Measurements from ENCODE around the gene SAMD14.
A peak's percentile ranks its signal among the peaks of the same experiment; 100 is the strongest.

SAMD14 gene

GRCh38 chr17:50147841-50148225 is 17.9 kb upstream of the SAMD14 start:
- H3K4me1 Mint-ChIP-seq = peaks cover 45% of the 10 kb centered on the region
- no peak for ATAC-seq (ENCODE audit: low read depth)
- H3K4me3 Mint-ChIP-seq = peak overlapping the region; percentile 97
- peak overlapping the region; percentile 92 for H3K27ac Mint-ChIP-seq
- no peaks in the 10 kb centered on the region for H3K27me3 Mint-ChIP-seq
- H3K9me3 Mint-ChIP-seq = no peaks in the 10 kb centered on the region
- H3K36me3 Mint-ChIP-seq = peaks cover 28% of the 10 kb centered on the region
- DNase-seq (ENCODE audit: low spot score in 2 of 2) = no peak

GRCh38 chr17:50146927-50147665 is 17.1 kb upstream of the SAMD14 start:
- ATAC-seq (ENCODE audit: low read depth) = no peak
- peak overlapping the region; percentile 97 for H3K4me3 Mint-ChIP-seq
- DNase-seq (ENCODE audit: low spot score in 2 of 2) = no peak
- H3K4me1 Mint-ChIP-seq = peaks cover 50% of the 10 kb centered on the region
- H3K9me3 Mint-ChIP-seq = no peaks in the 10 kb centered on the region
- H3K27me3 Mint-ChIP-seq = no peaks in the 10 kb centered on the region
- peak overlapping the region; percentile 92 for H3K27ac Mint-ChIP-seq
- peaks cover 36% of the 10 kb centered on the region for H3K36me3 Mint-ChIP-seq

GRCh38 chr17:50146230-50146926 is 16.4 kb upstream of the SAMD14 start:
- Mint-ChIP-seq H3K4me3 (peak overlapping the region; percentile 97), H3K27ac (peak overlapping the region; percentile 92), H3K9me3 (no peaks in the 10 kb centered on the region), H3K36me3 (peaks cover 40% of the 10 kb centered on the region), H3K27me3 (no peaks in the 10 kb centered on the region), H3K4me1 (peaks cover 55% of the 10 kb centered on the region)
- DNase-seq (ENCODE audit: low spot score in 2 of 2) (no peak), ATAC-seq (ENCODE audit: low read depth) (no peak)

- Mint-ChIP-seq H3K4me3 (peak overlapping the region; percentile 97), H3K27ac (peak overlapping the region; percentile 92), H3K36me3 (peaks cover 42% of the 10 kb centered on the region)
Observed at GRCh38 chr17:50145532-50146229, 15.7 kb upstream of the SAMD14 start.

GRCh38 chr17:50144845-50145531 is 15.0 kb upstream of the SAMD14 start:
- DNase-seq (ENCODE audit: low spot score in 2 of 2) (no peak), ATAC-seq (ENCODE audit: low read depth) (no peak)
- Mint-ChIP-seq H3K27me3 (no peaks in the 10 kb centered on the region), H3K4me1 (peaks cover 67% of the 10 kb centered on the region), H3K9me3 (no peaks in the 10 kb centered on the region), H3K36me3 (peaks cover 43% of the 10 kb centered on the region), H3K4me3 (peak overlapping the region; percentile 97), H3K27ac (peak overlapping the region; percentile 92)

More at GRCh38 chr17:50145532-50146229, 15.7 kb upstream of the SAMD14 start:
- Mint-ChIP-seq H3K27me3 (no peaks in the 10 kb centered on the region), H3K9me3 (no peaks in the 10 kb centered on the region), H3K4me1 (peaks cover 61% of the 10 kb centered on the region)
- ATAC-seq (ENCODE audit: low read depth) (no peak), DNase-seq (ENCODE audit: low spot score in 2 of 2) (no peak)

- H3K9me3 Mint-ChIP-seq = no peaks in the 10 kb centered on the region
- peak overlapping the region; percentile 92 for H3K27ac Mint-ChIP-seq
- peak overlapping the region; percentile 97 for H3K4me3 Mint-ChIP-seq
- H3K27me3 Mint-ChIP-seq = no peaks in the 10 kb centered on the region
- ATAC-seq (ENCODE audit: low read depth) = no peak
- H3K36me3 Mint-ChIP-seq = peaks cover 46% of the 10 kb centered on the region
- peaks cover 70% of the 10 kb centered on the region for H3K4me1 Mint-ChIP-seq
- DNase-seq (ENCODE audit: low spot score in 2 of 2) = no peak
Observed at GRCh38 chr17:50144355-50144754, 14.4 kb upstream of the SAMD14 start.

GRCh38 chr17:50143461-50144176 is 13.7 kb upstream of the SAMD14 start:
- ATAC-seq (ENCODE audit: low read depth) = no peak
- H3K36me3 Mint-ChIP-seq = peaks cover 44% of the 10 kb centered on the region
- no peaks in the 10 kb centered on the region for H3K9me3 Mint-ChIP-seq
- peak overlapping the region; percentile 54 for H3K27ac Mint-ChIP-seq
- DNase-seq (ENCODE audit: low spot score in 2 of 2) = no peak
- peak overlapping the region; percentile 97 for H3K4me3 Mint-ChIP-seq
- no peaks in the 10 kb centered on the region for H3K27me3 Mint-ChIP-seq
- peaks cover 70% of the 10 kb centered on the region for H3K4me1 Mint-ChIP-seq

- peak overlapping the region; percentile 60 for H3K4me3 Mint-ChIP-seq
- H3K9me3 Mint-ChIP-seq = no peaks in the 10 kb centered on the region
- ATAC-seq (ENCODE audit: low read depth) (no peak), DNase-seq (ENCODE audit: low spot score in 2 of 2) (no peak)
- H3K36me3 Mint-ChIP-seq = peaks cover 53% of the 10 kb centered on the region
- H3K27me3 Mint-ChIP-seq = no peaks in the 10 kb centered on the region
- H3K27ac Mint-ChIP-seq = peak overlapping the region; percentile 54
- H3K4me1 Mint-ChIP-seq = peaks cover 72% of the 10 kb centered on the region
Observed at GRCh38 chr17:50141745-50142110, 11.8 kb upstream of the SAMD14 start.

GRCh38 chr17:50141026-50141744 is 11.2 kb upstream of the SAMD14 start:
- Mint-ChIP-seq H3K27me3 (no peaks in the 10 kb centered on the region), H3K4me1 (peaks cover 71% of the 10 kb centered on the region), H3K36me3 (peaks cover 57% of the 10 kb centered on the region), H3K9me3 (no peaks in the 10 kb centered on the region), H3K27ac (peak overlapping the region; percentile 54), H3K4me3 (peak overlapping the region; percentile 60)
- DNase-seq (ENCODE audit: low spot score in 2 of 2) (no peak), ATAC-seq (ENCODE audit: low read depth) (no peak)

GRCh38 chr17:50139950-50140885 is 10.3 kb upstream of the SAMD14 start:
- peak overlapping the region; percentile 7 for H3K27ac Mint-ChIP-seq
- peak overlapping the region; percentile 32 for H3K4me3 Mint-ChIP-seq
- no peaks in the 10 kb centered on the region for H3K27me3 Mint-ChIP-seq
- DNase-seq (ENCODE audit: low spot score in 2 of 2) (peak; percentile 81 to 86), ATAC-seq (ENCODE audit: low read depth) (peak; percentile 90)
- H3K4me1 Mint-ChIP-seq = peaks cover 63% of the 10 kb centered on the region
- peaks cover 57% of the 10 kb centered on the region for H3K36me3 Mint-ChIP-seq
- no peaks in the 10 kb centered on the region for H3K9me3 Mint-ChIP-seq

- ATAC-seq (ENCODE audit: low read depth) (no peak), DNase-seq (ENCODE audit: low spot score in 2 of 2) (no peak)
- Mint-ChIP-seq H3K9me3 (no peaks in the 10 kb centered on the region), H3K36me3 (peaks cover 52% of the 10 kb centered on the region), H3K27me3 (no peaks in the 10 kb centered on the region), H3K4me3 (no peak overlapping the region), H3K4me1 (peaks cover 58% of the 10 kb centered on the region), H3K27ac (peak overlapping the region; percentile 7)
Observed at GRCh38 chr17:50139185-50139783, 9.3 kb upstream of the SAMD14 start.

- ATAC-seq (ENCODE audit: low read depth) = no peak
- Mint-ChIP-seq H3K9me3 (no peaks in the 10 kb centered on the region), H3K36me3 (peaks cover 40% of the 10 kb centered on the region), H3K27ac (peak overlapping the region; percentile 85), H3K27me3 (no peaks in the 10 kb centered on the region), H3K4me1 (peaks cover 41% of the 10 kb centered on the region), H3K4me3 (no peak overlapping the region)
- no peak for DNase-seq (ENCODE audit: low spot score in 2 of 2)
Observed at GRCh38 chr17:50137042-50137441, 7.1 kb upstream of the SAMD14 start.

Data from memory B cell (primary cell).